MM.1S (cell line): ENCODE data around the gene PPP1R37.
A peak's percentile ranks its signal among the peaks of the same experiment; 100 is the strongest.

Source experiments
- EZH2 ChIP-seq: fragments of 300-600 bp; sonication (generic); optimal IDR thresholded peaks from 2 replicates; pipeline ENCODE3; 2017; ENCODE audit warnings: low read depth, mild to moderate bottlenecking, antibody characterized with exemption, low read length, mixed read lengths
- EZH2phosphoT487 ChIP-seq: fragments of 300-600 bp; sonication (generic); IDR thresholded peaks from 2 replicates; pipeline ENCODE4 v1.6.1; 2018; ENCODE audit warnings: antibody characterized with exemption, low read length
- TF ChIP-seq, protein P1 (sequence below): fragments of 300-600 bp; sonication (generic); IDR thresholded peaks from 2 replicates; pipeline ENCODE4 v1.5.1; 2016; ENCODE audit warnings: antibody characterized with exemption, low read length, mixed read lengths

- TF ChIP-seq, protein P1, sequence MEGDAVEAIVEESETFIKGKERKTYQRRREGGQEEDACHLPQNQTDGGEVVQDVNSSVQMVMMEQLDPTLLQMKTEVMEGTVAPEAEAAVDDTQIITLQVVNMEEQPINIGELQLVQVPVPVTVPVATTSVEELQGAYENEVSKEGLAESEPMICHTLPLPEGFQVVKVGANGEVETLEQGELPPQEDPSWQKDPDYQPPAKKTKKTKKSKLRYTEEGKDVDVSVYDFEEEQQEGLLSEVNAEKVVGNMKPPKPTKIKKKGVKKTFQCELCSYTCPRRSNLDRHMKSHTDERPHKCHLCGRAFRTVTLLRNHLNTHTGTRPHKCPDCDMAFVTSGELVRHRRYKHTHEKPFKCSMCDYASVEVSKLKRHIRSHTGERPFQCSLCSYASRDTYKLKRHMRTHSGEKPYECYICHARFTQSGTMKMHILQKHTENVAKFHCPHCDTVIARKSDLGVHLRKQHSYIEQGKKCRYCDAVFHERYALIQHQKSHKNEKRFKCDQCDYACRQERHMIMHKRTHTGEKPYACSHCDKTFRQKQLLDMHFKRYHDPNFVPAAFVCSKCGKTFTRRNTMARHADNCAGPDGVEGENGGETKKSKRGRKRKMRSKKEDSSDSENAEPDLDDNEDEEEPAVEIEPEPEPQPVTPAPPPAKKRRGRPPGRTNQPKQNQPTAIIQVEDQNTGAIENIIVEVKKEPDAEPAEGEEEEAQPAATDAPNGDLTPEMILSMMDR: peak; percentile 21; the same call in 1 of the 2 replicates
- no peak for TF ChIP-seq EZH2
- TF ChIP-seq EZH2phosphoT487: no peak
Observed at GRCh38 chr19:45079063-45079910, 13.7 kb upstream of the PPP1R37 start, which contains the start of gene GEMIN7.
